GM19395 (cell line): ENCODE results near the gene CD58.
"Not testable (repeated sequence)": the region's sequence is repeated elsewhere in the genome, so short reads cannot be mapped to it uniquely, and the experiment has no call there.

Experiments
- ATAC-seq: cut with Tn5 transposase; IDR thresholded peaks from one replicate; pipeline ENCODE4 v1.9.1; 2021; ENCODE audit warnings: mild to moderate bottlenecking, moderate library complexity; ENCODE audit not compliant: unreplicated experiment

Gene CD58

GRCh38 chr1:116572099-116572498 is 1.3 kb upstream of the CD58 start:
- ATAC-seq = no peak

DNA sequence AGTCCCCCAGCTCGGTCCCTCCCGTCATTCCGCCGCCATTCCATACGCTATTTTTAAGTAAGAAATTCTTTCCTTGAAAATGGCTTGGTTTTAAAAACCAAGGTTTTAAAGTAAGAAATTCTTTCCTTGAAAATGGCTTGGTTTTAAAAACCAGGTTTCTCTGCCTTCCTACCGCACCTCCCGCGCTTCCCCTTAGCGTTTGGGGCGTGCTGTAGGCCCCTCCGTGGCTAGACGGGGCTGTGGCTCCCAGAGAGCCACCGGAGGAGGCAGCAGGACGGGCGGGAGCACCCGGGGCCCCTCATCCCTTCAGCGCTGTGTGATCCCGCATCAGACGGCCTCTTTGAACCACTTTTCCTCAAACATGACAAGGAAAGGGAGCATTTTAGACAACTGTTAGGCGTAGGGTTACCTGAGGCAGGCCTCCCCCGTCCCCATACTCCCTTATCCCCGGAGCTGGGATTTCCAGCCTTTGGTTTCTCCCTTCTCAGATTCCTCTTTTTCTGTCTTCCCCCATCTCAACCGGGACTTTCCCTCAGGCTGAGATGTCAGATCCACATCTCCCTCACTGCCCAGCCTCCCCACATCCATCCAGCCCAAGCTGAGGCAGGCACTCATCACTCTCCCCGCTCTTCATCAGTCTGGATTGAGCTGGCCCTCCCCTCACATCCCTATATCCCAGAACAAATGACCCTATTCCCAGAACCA is 541 bp upstream of the CD58 start:
- no peak for ATAC-seq

- peak; percentile 21 for ATAC-seq
These were observed 959 bp downstream of the CD58 start for GRCh38 chr1:116569776-116570357.

DNA sequence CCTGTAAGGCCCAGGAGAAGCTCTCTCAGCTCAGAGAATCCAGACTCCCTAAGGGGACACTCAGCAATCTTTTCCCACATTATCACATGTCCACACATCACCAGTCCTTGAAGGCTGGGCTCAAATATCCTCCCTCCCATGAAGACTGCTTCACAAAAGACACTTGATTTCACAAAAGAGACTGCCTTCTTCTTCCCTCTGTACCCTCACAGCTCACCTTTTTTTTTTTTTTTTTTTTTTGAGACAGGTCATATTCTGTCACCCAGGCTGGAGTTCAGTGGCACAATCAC is 1.5 kb downstream of the CD58 start:
- ATAC-seq = no peak

DNA sequence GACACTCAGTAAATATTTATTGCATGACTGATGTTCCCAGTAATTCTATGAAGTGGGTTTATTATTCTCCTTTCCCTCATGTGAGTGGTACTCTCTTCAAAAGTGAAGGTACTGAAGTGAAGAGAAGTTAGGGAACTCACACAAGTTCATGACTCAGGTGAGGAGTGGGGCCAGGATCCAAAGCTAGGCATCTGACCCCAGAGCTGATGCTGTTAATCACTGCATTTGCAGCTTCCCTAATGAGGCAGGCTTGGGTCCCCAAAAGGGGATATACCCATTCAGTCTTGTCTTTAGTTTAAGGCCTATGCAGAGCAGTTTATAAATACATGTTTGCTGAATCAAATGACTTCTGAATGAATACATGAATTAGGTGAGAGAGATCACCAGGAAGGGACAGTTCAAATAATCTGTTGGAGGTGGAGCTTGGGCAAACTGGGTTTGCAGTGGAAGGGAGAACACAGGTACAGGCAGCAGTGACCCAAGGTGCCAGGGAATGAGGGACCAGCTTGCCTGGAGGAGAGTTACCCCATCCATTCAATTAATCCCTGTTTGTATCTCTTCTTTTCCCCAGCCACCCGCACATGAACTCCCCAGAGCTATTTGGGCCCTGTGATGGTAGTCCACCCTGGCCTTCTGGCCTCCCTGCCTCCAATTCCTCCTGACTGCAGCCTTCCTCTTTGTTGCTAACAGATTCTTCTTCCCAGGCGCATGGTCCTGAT is 2.0 kb downstream of the CD58 start:
- ATAC-seq = no peak

DNA sequence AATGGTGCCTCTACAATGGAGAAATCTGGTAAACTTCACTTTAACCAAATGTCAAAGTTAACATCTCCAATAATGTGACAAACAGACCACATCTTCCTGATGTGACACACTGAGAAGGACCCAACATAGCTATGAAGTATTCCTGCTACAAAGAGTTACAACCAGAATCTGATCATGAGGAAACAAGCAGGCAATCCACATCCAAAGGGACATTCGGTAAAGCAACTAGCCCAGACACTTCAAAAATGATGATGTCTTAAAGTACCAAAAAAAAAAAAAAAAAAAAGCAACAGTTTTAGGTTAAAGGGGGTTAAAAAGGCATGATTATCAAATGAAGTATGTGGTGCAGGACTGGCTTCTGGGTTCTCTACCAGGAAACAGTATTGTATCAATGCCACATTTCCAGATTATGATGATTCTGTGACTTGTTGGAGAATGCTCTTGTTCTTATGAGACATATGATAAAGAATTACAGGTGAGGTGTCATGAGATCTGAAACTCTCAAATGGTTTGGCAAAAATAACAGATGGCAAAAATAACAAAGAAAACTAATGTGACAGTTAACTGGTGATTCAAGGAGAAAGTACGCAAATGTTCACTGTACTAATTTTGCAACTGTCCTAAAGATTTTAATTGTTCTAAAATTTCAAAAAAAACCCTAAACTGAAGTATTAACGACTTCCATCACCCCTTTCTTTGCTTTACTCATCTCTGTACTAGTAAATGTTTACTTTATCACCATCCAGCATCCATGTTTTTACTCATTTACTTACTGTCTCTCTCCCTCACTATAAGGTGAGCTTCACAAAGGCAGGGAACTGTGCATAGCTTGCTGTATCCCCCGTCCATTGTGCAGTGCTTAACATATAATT is 2.8 kb downstream of the CD58 start:
- ATAC-seq = no peak

- ATAC-seq = no peak
These were observed 5.6 kb downstream of the CD58 start for GRCh38 chr1:116565222-116565621.

DNA sequence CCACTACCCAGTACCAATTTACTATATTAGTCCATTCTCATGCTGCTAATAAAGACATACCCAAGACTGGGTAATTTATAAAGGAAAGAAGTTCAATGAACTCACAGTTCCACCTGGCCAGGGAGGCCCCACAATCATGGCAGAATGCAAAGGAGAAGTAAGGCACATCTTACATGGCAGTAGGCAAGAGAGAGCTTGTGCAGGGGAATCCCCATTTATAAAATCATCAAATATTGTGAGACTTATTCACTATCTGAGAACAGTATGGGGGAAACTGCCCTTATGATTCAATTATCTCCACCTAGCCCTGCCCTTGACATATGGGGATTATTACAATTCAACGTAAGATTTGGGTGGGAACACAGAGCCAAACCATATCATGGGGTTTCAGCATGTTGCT is 6.4 kb downstream of the CD58 start:
- ATAC-seq = no peak

DNA sequence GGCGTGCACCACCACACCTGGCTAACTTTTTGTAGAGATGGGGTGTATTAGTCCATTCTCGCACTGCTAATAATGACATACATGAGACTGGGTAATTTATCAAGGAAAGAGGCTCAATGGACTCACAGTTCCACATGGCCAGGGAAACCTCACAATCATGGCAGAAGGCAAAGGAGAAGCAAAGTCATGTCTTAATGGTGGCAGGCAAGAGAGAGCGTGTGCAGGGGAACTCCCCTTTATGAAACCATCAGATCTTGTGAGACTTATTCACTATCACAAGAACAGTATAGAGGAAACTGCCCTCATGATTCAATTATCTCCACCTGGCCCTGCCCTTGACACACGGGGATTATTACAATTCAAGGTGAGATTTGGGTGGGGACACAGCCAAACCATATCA is 8.4 kb downstream of the CD58 start:
- not testable (repeated sequence) for ATAC-seq

DNA sequence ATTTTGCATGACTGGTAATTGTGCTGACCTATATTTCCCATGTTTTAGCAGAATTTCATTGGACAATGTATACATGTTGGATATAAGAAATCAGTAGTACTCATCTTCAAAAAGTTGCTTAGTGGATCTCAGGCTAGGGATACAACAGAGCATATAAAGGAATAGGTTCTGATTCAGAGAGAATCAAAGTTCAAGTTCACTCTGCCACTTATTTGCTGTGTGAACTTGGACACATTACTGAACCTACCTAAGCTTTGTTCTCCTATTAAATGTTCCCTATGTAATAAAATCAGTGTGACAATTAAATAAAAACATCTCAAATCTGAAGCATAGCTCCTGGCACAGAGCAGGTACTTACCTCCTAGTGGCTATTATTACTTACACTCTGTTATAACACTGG is 9.3 kb downstream of the CD58 start:
- no peak for ATAC-seq

DNA sequence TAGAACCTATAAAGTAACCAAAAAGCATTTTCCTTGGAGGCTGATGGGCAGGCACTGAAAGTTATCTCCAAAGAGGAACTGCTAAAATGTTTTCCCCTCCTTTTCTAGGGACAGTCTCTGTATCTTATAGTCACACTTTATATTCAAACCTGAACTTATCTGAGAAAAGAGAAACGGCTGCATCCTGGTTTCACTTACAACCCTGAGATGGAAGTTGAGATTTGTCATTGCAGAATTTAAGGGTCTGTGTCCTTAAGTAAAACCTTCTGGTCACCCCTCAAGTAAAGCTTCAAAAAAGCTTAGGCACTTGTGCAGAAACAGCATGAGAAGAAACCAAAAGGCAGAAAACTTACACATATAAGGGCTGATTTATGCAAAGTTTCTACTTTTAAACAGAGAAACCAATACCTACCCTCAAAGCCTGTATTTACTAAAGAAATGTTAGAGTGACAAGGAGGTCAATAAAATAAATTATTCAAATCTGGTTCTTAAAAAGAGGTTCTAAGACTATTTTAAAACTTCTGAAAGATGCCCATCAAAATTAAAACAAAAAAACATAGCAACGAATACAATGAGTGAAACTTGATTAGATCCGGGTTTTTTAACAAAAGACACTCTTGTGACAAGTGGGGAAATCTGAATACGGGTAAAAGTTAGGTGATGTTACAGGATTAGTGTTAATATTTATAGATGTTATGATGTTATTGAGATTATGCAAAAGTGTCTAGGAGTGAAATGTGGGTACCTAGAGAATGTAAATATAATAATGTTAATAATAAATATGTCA is 9.9 kb downstream of the CD58 start:
- peak; percentile 27 for ATAC-seq

DNA sequence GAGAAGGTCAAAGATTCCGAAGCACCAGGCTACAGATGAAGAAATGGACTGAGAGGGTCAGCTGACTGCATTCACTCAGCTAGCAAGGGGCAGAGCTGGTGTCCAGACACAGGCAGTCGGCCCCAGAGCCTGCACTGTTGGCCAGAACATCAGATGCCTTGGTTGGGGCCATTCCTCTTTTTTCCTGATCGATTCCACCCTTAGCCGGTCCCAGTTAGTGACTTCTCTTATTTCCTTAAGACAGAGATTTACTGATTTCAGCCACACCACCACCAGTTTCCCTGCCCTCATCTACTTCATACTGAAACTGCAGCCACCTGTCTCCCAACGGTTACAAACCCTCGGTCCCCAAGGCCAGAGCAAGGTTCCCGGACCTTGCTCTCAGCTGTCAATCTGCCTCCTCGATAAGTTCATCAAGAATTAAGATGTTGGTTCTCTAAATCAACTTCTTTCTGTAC is 11.5 kb downstream of the CD58 start:
- peak; percentile 47 for ATAC-seq

- ATAC-seq = no peak
These were observed 12.3 kb downstream of the CD58 start for GRCh38 chr1:116558571-116558970.

- ATAC-seq = no peak
These were observed 12.7 kb downstream of the CD58 start for GRCh38 chr1:116558140-116558549.

GRCh38 chr1:116557323-116557878 is 13.4 kb downstream of the CD58 start:
- no peak for ATAC-seq

DNA sequence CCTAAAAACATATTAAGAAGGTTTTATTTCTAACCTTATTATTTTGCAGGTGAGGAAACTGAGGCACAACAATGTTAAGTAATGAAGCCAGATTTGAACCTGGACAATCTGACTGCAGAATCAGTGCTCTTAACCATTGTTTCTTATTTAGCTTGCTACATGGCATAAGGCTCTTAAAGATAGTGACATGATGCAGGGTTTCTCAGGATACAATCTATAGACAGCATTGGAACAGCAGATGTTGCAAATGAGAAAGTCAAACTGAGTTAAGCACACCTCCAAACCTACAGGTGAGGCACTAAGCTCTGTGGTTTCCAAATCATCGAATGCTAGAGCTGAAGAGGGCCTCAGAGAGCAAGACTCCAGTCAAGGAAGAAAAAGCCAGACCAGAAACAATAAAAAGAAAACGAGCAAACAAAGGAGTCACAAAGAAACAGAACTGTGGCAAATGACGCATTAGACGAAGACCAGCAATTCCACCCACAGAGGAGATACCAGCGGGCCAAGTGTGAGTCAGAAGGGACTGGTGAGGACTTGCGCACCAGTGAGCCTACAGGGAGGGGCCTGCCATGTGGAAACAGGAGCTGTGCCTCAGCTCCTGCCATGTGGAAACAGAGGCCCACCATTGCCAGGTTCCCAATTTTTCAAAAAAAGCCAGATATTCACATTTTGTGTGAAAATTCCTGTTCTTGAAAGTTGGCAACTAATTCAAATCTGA is 14.4 kb downstream of the CD58 start:
- peak; percentile 60 for ATAC-seq

DNA sequence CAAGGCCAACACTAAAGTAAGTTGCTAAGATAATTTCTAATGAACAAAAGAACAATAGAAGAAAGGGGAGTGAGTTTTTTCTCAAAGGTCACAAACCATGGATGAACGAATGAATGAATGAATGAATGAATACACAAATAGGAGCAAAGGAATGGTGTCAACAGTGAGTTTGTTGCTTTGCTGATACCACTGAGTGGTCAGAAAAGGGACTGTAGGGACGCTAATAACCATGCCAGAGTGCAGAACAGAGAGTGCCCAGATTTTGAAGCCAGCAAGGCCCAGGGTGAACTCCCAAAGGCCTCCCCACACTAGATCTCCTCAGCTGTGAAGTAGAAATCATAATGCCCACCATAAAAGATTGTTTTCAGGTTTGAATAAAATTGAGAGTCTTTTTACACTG is 15.9 kb downstream of the CD58 start:
- ATAC-seq = no peak

DNA sequence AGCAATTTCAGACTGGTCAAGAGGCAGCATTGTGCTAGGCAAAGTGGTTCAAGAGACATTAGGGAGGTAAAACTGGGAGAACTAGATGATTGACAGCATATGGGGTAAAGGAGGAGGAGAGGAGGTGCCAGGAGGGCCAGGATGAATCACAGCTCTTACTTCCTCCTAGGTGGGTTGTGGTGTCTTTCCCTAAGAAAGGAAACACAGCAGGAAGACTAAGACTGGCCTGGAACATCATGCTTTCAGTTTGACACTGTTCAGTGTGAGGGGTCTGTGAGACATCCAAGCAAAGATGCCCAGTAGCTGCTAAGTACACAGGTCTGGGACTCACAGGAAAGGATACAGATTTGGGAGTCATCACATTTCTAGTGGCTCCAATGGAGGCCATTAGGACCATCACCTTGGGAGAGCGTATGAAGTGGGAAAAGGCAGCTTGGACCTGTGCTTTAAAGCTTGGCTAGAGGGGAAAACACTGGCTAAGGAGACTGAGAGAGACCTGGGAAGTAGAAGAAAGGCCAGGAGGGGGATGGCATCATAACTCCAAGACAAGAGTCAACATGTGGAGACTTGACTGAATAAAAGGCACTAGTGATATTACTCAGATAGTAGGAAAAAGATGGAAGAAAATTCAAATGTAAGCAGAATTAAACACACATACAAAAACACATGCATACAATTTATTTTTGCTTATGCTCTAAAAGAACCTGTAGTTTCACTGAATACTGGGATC is 17.3 kb downstream of the CD58 start:
- ATAC-seq = no peak

DNA sequence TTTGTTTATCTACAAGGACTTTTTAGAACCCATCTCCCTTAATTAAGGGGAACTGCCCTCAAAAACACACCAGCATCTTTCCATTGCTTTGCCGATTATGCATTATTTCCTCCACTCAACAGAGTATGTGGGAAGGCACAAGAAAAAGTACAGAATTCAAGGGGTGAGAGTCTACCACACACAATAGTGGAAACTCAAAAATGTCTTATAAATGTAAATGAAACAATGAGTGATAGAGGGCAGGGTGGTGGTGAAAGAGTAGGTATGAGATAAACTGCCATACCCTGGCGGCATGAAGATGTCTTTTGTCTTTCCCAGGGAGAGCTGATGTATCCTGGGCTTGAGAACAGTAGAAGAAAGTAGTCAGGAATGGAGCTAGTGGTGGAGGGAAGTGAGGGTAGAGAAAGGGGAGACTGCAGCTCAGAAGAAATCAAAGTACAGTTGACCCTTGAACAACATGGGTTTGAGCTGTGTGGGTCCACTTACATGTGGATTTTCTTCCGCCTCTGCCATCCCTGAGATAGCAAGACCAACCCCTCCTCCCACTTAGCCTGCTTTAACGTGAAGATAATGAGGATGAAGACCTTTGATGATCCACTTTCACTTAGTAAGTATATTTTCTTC is 24.4 kb downstream of the CD58 start:
- ATAC-seq = no peak
